NCI-H82 treated with DMSO at 0.1 percent for 48 hours (cell line): ENCODE measurements around the gene PDXK.

Experiments
- DNase-seq: peaks from one replicate; lab custom pipeline; 2025; ENCODE audit not compliant: unreplicated experiment; lab: John Stamatoyannopoulos, UW

Gene PDXK

DNA sequence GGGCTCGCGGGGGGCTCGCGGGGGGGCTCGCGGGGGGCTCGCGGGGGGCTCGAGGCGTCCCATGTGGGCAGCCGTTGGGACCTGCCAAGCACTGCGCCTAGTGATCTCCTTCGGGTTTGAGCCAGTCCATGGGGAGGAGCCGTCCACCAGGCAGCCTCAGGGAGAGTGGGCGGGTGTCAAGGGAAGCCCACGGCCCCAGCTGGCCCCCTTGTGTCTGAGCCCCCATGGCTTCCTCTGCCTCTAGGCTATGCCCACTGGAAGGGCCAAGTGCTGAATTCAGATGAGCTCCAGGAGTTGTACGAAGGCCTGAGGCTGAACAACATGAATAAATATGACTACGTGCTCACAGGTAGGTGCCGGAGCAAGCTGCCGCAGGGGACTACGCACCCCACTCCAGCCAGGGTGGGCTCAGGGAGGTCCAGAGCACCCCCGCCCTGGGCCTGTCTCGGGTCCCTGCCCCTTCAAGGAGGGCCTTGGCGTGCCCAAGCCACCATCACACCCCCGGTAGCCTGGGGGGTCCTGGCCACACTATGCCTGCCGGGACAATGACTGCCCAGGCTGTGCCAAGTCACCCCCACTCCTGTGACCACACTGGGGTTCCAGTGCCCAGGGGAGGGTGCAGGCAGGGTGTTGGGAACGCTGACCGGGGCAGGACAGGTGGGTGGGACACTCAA, 22.6 kb downstream of the PDXK start:
- DNase-seq = no peak

DNA sequence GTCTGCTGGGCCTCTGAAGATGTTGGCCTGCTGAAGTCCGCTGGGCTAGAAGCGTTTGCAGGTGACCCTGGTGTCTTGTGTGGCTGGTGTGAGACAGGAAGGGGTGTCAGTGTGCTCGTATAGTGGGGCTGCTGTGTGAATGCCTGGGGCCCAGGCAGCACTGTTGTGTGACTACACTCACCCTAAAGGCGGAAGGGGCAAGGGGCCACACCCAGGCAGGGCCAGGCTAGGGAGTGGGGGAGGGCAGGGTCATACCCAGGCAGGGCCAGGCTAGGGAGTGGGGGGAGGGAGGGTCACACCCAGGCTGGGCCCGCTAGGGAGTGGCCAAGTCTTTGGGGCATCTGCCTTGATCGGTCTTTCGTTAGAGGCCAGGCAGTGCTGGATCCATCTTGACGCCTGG, 25.0 kb downstream of the PDXK start:
- no peak for DNase-seq

DNA sequence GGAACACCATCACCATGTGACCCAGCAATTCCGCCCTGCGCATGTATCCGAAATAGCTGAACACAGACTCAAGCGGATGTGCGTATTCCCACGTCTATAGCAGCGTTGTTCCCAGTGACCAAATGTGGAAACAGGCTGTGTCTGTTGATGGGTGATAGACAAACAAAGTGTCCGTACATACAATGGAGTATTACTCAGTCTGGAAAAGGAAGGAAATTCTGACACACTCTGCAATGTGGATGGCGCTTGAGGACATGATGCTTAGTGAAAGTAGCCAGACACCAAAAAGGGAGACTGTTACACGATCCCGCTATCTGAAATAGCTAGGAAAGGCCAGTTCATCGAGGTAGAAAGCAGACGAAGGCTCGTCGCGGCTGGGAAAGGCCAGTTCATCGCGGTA, 25.8 kb downstream of the PDXK start:
- no peak for DNase-seq

DNA sequence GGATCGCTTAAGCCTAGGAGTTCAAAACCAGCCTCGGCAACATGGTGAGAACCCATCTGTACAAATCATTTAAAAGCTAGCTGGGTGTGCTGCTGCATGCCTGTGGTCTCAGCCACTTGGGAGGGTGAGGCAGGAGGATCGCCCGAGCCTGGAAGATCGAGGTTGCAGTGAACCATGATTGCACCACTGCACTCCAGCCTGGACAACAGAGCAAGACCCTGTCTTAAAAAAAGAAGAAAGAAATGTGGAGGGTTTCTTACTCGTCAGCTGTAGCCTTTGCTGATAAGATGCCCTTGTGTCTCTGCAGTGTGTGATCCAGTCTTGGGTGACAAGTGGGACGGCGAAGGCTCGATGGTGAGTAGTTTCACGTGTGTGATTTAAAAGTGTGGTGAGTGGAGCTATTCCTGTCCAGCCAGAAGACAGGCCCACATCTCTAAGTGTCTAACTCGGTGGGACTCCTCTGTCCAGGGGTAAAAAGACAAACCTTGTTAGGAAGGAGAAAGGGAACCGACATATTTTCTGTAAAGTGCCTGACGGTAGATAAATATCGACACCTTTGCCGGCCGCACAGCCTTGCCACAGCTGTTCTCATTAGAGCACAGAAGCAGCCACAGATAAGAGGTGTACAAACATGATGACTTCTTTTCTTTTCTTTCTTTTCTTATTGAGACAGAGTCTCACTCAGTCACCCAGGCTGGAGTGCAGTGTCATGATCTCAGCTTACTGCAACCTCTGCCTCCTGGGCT, 27.0 kb downstream of the PDXK start:
- DNase-seq = no peak

DNA sequence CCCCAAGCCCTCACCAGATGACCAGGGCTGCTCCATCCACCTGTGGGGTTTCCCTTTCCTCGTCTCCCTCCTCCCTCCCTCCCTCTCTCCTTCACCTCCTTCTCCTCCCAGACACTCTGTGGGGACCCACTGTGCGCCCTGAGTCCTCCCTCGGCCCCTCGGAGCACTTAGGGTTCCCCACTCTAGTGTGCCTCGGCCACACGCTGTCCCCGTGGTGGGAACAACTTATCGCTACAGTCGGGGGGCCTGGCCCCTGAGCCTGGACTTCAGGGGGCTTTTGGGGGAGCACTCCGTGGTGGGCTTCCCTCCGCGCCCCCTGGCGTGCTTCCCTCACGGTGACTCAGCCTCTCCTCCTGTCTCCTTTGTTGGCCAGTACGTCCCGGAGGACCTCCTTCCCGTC, 29.7 kb downstream of the PDXK start:
- no peak for DNase-seq

DNA sequence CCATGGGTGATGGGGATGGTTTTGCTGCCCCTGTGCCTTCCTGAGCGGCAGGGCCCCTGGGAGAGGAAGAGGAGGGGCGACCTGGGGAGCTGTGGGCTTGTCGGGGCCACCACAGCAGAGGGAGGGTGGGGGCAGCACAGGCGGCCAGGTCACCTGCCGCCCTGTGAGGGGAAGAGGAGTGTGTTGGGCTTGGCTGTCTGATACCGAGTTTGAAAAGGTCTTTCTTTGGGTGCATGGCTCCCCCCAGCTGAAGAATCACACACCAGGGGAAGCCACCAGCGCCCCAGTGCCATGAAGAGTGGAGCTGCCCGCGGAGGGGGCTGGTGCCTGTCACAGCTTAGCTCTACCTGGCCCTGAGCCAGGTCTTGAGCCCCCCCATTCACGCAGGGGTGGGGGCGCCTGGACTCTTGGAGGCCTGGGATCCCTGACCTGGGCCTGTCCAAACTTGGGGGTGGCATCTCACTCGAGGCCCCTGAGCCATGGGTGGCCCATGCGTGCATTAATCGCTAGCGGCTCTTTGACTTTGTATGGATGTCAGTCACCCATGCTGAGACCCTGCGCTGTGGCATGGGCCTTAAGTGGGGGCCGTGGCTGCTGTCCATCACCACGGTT, 30.8 kb downstream of the PDXK start:
- DNase-seq = no peak

DNA sequence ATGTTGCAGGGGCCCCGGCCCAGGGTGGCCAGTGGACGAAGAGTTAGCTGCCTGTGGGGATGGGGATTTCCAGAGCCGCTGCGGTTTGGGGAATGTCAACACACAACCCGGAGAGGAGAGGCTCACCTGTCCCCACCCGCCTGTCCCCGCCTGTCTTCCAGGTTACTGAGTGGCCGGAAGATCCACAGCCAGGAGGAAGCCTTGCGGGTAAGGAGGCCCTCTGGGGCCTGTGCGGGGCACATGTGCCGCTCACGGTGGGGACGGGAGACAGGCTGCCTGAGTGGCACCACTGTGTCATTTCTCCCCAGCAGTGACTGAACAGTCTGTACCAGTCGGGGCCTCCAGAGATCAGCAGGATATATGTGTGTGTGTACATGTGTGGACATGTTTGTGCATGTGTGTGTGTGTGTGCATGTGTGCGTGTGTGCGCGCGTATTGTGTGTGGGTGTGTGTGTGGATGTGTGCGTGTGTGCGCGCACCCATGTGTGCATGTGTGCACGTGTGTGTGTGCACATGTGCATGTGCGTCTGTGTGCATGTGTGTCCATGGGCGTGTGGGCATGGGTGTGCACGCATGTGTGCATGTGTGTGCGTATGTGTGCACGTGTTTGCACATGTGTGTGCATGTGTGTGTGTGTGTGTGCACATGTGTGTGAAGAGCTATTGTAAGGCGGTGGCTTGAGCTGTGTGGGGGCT, 31.6 kb downstream of the PDXK start:
- no peak for DNase-seq

DNA sequence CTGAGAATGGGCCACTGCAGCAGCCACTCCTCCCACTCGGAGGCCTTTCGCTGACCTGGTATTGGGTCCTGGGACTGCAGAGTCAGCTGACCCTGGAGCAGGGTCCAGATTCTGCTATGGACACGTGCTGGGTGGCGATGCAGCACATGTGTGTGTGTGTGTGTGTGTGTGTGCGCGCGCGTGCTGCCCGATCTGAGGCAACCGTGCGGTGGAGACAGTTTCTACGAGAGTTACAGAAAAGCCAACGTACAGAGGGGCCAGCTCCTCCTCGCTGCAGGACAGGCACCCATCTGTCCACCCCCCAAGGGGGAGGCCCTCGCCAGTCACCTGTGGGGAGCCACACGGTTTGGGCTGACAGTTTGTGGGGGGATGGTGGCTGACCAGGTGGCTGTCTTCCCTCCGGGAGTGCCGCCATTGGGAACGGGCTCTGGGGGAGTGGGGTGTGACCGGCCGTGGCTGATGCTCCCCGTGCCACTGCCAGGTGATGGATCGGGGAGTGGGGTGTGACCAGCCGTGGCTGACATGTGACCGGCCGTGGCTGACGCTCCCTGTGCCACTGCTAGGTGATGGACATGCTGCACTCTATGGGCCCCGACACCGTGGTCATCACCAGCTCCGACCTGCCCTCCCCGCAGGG, 33.1 kb downstream of the PDXK start:
- DNase-seq = no peak

DNA sequence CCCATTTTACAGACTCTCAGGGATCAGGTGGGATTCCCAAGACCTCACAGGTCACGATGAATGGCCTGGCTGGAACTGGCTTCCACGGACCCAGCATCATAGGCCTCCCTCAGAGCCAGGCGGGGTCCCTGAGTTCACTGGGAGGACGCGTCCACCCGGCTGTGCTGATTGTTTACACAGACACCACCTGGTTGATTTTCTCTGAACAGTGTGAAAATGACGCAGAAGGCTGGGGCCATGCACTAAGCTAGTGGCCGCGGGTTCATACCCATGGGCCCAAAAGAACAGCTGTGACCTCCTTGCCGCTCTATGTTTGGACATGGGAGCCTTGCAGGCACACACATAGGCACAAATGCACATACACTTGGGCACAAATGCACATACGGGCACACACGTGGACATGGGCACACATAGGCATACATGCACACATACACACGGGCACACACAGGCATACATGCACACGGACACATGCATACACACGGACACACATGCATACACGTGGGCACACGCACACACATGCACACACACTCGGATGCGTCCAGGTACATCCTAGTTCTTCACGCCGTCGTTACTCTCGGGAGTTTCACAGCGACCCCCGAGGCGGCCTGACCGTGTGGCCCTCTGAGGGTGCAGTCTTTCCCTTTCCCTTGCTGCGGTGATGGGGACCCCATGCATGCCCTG, 34.0 kb downstream of the PDXK start:
- DNase-seq = no peak

DNA sequence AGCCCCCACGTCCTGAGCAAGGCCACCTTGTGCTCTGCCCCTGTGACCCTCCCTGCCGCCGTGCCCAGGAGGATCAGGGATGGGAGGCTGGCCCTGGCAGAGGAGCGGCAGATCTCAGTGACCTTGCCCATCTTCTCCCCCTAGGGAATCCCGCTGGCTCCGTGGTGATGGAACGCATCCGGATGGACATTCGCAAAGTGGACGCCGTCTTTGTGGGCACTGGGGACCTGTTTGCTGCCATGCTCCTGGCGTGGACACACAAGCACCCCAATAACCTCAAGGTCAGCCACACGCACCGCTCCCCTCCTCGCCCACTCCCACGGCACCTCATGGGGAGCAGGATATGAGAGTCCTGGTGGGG, 34.5 kb downstream of the PDXK start:
- no peak for DNase-seq

DNA sequence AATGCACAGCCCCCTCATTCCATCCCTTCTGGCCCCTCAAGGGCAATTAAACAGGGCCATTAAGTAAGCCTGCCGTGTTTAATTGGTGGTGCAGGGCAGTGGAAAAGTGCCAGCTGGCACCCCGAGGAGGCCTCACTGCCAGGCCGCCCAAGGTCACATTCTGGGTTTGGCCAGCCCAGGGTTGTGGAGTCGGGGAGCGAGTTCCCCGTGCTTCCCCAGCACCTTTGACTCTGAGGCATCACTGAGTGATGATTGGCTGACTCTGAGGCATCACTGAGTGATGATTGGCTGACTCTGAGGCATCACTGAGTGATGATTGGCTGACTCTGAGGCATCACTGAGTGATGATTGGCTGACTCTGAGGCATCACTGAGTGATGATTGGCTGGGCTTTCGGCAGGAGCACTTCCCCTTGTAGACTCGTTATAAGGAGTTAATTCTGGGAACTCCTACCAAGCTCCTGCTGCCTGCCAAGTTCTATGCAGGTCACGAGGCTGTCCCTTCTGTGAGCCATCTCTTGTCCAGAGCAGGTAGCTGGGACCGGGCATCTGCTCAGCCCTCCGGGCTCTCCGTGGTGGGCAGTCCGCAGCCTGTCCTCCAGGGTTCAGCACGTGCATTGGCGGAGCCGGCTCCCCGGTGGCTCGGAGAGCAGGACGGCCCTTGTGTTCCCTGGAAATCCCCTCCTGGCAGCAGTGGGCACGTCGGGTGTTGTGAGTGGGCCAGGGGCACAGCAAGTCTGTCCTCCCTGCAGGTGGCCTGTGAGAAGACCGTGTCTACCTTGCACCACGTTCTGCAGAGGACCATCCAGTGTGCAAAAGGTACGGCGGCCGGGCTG, 36.2 kb downstream of the PDXK start:
- DNase-seq = no peak

DNA sequence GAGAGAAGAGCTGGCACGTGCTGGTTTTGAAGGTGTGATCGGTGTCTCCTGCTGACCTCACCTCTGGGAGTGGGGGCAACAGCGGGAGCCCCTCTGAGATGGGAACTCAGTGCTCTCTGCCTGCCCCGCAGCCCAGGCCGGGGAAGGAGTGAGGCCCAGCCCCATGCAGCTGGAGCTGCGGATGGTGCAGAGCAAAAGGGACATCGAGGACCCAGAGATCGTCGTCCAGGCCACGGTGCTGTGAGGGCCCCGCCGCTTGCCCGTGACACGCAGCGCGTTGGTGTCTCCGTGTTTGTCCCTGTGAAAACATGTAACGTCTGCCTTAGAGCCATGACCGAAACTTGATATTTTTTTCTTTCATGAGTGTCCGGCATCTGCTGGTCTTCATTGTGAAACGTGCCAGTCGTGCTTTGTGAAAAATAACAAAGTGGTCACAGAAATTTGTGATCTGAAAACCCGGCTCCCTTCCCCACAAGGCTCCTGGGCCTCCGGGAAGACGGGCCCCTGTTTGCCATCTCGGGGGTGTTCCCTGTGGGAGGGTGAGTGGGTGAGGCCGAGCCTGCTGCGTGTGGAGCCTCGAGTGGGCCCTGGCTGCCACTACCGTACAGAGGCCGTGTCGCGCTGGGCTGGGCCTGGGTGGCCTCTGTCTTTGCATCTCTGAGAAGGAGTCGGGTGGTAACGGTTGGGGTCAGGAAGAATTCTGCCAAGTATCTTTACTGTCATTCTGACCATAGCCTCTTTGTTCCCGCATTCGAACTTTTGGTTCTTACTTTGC, 37.1 kb downstream of the PDXK start:
- no peak for DNase-seq

DNA sequence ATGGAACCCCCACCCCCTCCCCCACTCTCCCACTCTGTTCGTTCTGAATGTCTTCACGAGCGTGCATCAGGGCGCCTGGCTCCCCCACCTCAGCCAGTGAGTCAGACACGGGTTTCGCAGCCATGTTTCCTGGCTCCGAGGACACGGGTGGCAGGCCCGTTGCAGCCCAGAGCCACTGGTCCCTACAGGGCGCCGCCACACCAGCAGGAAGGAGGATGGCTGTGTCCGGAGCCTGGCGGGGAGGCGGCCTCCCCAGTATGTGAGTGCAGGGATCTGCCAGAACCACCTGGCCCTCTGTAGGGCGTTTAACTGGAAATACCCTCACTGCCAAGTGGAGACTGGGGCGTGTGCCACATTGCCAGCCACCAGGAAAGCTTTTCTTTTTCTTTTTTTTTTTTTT, 38.7 kb downstream of the PDXK start:
- DNase-seq = no peak

DNA sequence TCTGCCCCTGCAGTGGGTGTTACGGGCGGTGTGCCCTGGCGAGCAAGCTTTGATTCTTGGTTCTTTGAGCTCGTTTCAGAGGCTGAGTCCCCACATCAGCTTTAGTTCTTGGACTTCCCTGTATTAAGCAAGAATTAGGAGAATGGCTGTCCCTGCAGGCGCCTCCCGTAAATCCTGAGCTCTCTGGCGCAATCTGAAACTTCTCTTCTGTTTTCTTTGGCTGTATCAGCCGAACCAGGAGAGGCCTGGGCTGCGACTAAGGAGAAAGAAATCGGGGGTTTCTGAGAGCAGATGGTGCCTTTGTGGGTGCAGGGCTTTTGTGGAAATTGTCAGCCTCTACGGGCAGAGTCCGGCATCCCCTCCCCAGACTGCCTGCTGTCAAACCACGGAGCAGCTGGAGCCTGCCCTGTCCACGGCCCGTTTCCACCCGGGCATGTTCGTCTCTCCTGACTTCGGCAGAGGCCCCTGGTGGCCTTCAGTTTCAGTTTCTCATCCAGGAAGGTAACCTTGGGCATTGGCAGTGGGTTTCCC, 39.2 kb downstream of the PDXK start:
- no peak for DNase-seq

DNA sequence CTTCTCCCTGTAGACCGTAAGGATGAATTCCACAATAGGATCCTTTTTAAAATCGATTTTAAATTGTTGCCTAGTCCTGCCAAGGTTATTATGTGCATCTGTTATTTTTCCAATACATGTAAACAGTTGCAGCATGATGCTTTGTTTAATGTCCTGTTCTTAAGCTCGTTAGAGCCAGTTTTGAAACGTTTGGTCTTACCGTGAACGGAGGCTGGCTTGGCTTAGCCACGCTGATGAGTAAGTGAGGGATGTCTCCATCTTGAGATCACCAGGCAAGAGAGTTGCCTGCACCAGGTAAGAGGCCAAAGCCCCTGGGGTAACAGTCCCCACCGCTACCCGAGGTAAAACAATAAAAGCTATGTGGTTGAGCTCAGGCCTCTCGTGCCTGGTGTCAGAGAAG, 39.9 kb downstream of the PDXK start:
- no peak for DNase-seq

DNA sequence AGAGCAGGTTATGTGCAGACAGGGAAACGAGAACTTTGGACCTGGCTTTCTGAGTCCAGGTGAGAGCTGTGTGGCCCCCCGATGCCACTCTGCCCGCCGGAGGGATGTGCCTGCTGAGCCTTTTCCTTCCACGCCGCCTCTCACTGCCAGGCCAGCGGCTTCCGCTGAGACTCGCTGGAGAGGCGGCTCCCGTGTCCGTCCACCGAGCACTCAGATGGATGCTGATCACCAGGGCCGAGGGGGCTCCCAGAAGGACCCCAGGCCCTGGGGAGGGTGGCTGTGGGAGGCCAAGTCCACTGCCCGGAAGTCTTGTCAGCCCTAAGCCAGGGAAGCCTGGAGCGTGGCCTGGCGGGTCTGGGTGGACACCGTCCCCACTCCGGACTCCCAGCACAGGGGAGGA, 40.7 kb downstream of the PDXK start:
- DNase-seq = no peak

DNA sequence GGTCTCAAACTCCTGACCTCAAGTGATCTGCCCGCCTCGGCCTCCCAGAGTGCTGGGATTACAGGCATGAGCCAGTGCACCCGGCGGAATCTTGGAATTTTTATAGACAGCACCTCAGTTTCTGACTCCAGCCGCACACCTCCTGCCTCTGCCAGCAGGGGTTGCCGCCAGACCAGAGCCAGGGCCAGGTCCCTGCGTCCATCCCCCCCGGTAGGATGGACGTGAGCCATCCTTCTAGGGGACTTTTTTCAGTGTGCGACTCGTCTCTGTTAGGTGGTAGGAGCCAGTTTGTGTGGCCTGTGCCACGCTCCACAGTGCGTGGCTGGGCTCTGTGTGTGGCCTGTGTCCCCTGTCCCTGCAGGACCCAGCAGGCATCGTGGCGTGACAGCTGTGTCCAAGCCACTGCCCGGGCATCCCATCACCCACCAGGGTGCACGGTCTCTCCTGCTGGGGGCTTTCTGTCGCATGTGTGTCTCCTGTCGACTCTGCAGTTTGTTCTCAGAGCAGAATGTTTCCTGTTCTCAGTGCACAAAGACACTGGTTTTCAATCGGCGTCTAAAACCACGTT, 41.5 kb downstream of the PDXK start:
- DNase-seq = no peak

DNA sequence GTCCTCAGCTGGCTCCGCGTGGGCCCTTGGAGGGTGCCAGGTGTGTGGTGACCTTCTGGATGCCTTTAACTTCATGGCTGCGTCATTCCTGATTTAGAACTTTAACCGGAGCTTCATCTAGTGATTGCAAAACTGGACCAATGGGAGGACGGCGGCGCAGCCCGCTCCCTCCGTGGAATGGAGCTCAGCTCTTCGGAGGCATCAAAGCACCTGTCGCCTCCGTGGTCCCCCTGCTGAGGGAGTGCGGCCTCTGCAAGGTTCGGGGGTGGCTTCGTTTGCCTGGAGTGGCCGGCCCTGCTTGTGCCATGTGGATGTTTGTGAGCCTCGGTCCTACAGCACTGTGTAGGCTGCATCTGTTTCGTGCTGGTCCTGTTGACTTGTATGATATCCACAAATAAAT, 43.0 kb downstream of the PDXK start:
- no peak for DNase-seq
